ENCODE results near the gene SH3BP5.

DNA sequence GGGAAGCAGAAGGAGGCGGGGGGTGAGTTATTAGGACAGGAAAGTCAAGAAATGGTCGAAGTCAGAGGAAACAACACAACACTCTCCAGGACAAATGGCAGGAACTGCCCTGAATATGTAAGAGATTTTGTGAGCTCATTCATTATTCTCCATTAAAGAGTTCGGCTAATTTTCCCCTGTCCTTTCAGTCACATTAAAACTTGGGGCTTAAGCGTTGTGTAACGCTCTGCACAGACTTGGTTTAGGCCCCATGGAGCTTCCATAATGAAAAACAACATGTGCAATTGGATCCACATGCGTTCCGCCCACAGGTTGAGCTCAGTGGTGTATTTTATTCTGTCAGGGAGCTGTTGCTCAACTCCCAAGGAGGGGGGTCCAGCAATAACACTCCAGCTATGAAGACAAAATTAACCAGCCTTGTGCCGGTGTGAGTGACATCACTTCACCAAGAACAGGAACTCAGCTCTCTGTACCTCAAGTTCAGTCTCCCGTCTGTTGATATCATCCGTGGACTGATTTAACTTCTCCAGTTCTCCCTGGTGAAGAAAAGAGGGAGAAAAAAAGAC lies 2.3 kb downstream of the SH3BP5 start:
- TF ChIP-seq, protein P1, sequence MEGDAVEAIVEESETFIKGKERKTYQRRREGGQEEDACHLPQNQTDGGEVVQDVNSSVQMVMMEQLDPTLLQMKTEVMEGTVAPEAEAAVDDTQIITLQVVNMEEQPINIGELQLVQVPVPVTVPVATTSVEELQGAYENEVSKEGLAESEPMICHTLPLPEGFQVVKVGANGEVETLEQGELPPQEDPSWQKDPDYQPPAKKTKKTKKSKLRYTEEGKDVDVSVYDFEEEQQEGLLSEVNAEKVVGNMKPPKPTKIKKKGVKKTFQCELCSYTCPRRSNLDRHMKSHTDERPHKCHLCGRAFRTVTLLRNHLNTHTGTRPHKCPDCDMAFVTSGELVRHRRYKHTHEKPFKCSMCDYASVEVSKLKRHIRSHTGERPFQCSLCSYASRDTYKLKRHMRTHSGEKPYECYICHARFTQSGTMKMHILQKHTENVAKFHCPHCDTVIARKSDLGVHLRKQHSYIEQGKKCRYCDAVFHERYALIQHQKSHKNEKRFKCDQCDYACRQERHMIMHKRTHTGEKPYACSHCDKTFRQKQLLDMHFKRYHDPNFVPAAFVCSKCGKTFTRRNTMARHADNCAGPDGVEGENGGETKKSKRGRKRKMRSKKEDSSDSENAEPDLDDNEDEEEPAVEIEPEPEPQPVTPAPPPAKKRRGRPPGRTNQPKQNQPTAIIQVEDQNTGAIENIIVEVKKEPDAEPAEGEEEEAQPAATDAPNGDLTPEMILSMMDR (IDR thresholded peaks at IDR 0.05): no peak
- TF ChIP-seq EZH2 (IDR thresholded peaks at IDR 0.05; ENCODE audit: borderline replicate concordance, insufficient read depth, low read depth, low read length, poor library complexity, severe bottlenecking): no peak

Measured in B cell (primary cell).